ENCODE results near the gene MFAP4.
"Not testable (repeated sequence)": the region's sequence is repeated elsewhere in the genome, so short reads cannot be mapped to it uniquely, and the experiment has no call there.

MFAP4 gene

GRCh38 chr17:19370493-19370960 lies 16.5 kb downstream of the MFAP4 start:
- DNase-seq (ENCODE audit: low read depth in 2 of 2), result no peak

- DNase-seq (ENCODE audit: low read depth in 2 of 2), result no peak
These were observed 17.0 kb downstream of the MFAP4 start for GRCh38 chr17:19369846-19370492.

- no peak for DNase-seq (ENCODE audit: low read depth in 2 of 2)
These were observed 17.7 kb downstream of the MFAP4 start for GRCh38 chr17:19369107-19369778.

- DNase-seq (ENCODE audit: low read depth in 2 of 2), result no peak
These were observed 18.8 kb downstream of the MFAP4 start for GRCh38 chr17:19368229-19368628.

- DNase-seq (ENCODE audit: low read depth in 2 of 2), result no peak
These were observed 20.4 kb downstream of the MFAP4 start for GRCh38 chr17:19366637-19366972.

- no peak for DNase-seq (ENCODE audit: low read depth in 2 of 2)
These were observed 21.0 kb downstream of the MFAP4 start for GRCh38 chr17:19365833-19366636.

GRCh38 chr17:19365499-19365817 lies 21.5 kb downstream of the MFAP4 start:
- DNase-seq (ENCODE audit: low read depth in 2 of 2), result no peak

- no peak for DNase-seq (ENCODE audit: low read depth in 2 of 2)
These were observed 22.1 kb downstream of the MFAP4 start for GRCh38 chr17:19364699-19365498.

- DNase-seq (ENCODE audit: low read depth in 2 of 2), result no peak
These were observed 23.4 kb downstream of the MFAP4 start for GRCh38 chr17:19363460-19364035.

- DNase-seq (ENCODE audit: low read depth in 2 of 2), result no peak
These were observed 23.9 kb downstream of the MFAP4 start for GRCh38 chr17:19363114-19363438.

- DNase-seq (ENCODE audit: low read depth in 2 of 2), result peak; percentile 83 to 88
These were observed 24.5 kb downstream of the MFAP4 start, which contains the start of gene B9D1 for GRCh38 chr17:19362277-19363113. Gene B9D1 (minus strand): TSS chr17:19362723. CDS start chr17:19362569, 154 bp downstream.

- DNase-seq (ENCODE audit: low read depth in 2 of 2), result no peak
These were observed 25.1 kb downstream of the MFAP4 start for GRCh38 chr17:19361944-19362276.

- DNase-seq (ENCODE audit: low read depth in 2 of 2), result no peak
These were observed 25.7 kb downstream of the MFAP4 start for GRCh38 chr17:19361326-19361725.

GRCh38 chr17:19360772-19361171 lies 26.2 kb downstream of the MFAP4 start:
- DNase-seq (ENCODE audit: low read depth in 2 of 2), result no peak

- no peak for DNase-seq (ENCODE audit: low read depth in 2 of 2)
These were observed 27.1 kb downstream of the MFAP4 start for GRCh38 chr17:19359856-19360255.

- DNase-seq (ENCODE audit: low read depth in 2 of 2), result no peak
These were observed 27.8 kb downstream of the MFAP4 start for GRCh38 chr17:19359151-19359550.

- DNase-seq (ENCODE audit: low read depth in 2 of 2), result no peak
These were observed 29.2 kb downstream of the MFAP4 start for GRCh38 chr17:19357761-19358160.

GRCh38 chr17:19357351-19357750 lies 29.6 kb downstream of the MFAP4 start:
- no peak for DNase-seq (ENCODE audit: low read depth in 2 of 2)

- no peak for DNase-seq (ENCODE audit: low read depth in 2 of 2)
These were observed 32.2 kb downstream of the MFAP4 start for GRCh38 chr17:19354748-19355147.

GRCh38 chr17:19353401-19353800 lies 33.6 kb downstream of the MFAP4 start:
- DNase-seq (ENCODE audit: low read depth in 2 of 2), result not testable (repeated sequence)

- no peak for DNase-seq (ENCODE audit: low read depth in 2 of 2)
These were observed 38.2 kb downstream of the MFAP4 start for GRCh38 chr17:19348806-19349205.
